ENCODE results near the gene MIDN.

Gene MIDN

GRCh38 chr19:1216756-1217155, 31.6 kb upstream of the MIDN start:
- Mint-ChIP-seq H3K36me3 (no peaks in the 10 kb centered on the region), H3K9me3 (ENCODE audit: low read depth) (no peaks in the 10 kb centered on the region), H3K27ac (no peak overlapping the region), H3K27me3 (no peaks in the 10 kb centered on the region), H3K4me3 (no peak overlapping the region), H3K4me1 (ENCODE audit: low read depth) (peaks cover 14% of the 10 kb centered on the region)

DNA sequence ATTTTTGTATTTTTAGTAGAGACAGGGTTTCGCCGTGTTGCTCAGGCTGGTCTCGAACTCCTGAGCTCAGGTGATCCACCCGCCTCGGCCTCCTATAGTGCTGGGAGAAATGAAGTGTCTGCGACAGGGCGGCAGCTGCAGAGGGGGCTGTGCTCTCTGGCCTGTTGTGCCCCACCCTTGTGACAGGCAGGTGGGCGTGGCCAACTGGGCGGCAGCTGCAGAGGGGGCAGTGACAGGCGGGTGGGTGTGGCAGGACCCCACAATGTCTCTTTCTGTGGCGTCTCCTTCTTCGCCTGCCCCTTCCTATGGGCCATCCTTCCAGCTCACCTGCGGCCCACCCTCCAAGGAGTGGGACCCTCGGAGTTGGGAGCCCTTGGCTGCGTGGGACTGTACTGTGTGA, 31.0 kb upstream of the MIDN start:
- H3K4me1 Mint-ChIP-seq (ENCODE audit: low read depth): peaks cover 13% of the 10 kb centered on the region
- H3K9me3 Mint-ChIP-seq (ENCODE audit: low read depth): no peaks in the 10 kb centered on the region
- H3K27ac Mint-ChIP-seq: no peak overlapping the region
- no peaks in the 10 kb centered on the region for H3K27me3 Mint-ChIP-seq
- no peaks in the 10 kb centered on the region for H3K36me3 Mint-ChIP-seq
- no peak overlapping the region for H3K4me3 Mint-ChIP-seq

DNA sequence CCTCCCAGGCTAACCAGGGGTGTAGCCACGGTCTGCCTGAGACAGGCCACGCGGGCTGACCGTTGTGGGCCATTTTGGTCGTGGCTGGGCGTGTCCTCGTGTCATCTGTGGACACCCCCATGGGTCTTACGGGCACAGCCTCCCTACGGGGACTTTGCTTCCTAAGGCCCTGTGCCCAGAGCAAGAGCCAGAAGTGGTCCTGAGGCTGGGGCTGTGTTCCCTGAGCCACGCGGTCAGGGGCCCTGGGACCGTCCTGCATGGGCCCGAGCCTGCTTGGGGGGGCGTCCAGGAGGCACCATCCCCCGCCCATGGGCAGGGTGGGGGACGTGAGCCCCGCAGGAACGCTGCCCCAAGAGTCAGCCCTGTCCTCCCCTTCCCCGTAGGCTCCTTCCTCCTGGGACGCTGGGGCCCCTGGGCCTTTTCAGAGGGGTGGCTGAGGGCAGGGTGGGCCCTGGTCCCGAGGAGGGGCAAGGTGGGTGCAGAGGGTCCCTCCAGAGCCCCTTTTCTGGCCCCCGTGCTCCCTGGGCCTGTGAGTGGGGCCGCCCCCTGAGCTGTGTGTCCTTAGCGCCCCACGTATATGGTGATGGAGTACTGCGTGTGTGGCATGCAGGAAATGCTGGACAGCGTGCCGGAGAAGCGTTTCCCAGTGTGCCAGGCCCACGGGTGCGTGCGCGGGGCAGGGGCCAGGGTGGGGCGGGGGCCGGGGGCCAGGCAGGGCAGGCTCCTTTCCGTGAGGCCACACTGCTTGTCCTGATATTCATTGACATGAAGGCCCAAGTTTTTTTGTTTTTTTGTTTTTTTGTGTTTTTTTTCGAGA, 29.4 kb upstream of the MIDN start:
- H3K27me3 Mint-ChIP-seq: no peaks in the 10 kb centered on the region
- H3K36me3 Mint-ChIP-seq: no peaks in the 10 kb centered on the region
- no peak overlapping the region for H3K27ac Mint-ChIP-seq
- no peak overlapping the region for H3K4me3 Mint-ChIP-seq
- H3K4me1 Mint-ChIP-seq (ENCODE audit: low read depth): peaks cover 4% of the 10 kb centered on the region
- no peaks in the 10 kb centered on the region for H3K9me3 Mint-ChIP-seq (ENCODE audit: low read depth)

DNA sequence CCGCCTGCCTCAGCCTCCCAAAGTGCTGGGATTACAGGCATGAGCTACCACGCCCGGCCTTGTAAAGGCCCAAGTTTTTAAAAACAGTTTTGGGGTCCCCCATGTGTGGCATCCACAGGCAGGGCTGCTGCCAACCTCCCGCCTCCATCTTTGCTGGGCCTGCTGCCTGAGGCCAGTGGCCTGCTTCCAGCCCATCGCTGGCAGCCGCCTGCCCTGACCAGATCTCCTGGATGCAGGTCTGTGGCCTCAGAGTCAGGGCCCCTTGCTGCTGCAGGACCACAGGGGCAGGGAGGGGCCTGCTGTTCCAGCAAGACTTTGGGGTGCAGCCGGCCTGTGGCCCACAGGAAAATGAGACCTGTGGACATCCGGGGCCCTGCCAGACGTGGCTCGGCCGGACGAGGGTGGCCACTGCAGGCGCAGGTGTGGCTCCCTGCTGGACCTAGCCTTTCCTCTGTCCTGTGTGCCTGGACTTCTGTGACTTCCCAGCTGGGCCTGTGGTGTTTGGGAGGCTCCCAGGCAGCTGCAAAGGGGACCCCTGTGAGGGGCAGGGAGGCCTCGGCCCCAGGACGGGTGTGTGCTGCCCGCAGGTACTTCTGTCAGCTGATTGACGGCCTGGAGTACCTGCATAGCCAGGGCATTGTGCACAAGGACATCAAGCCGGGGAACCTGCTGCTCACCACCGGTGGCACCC, 28.5 kb upstream of the MIDN start:
- Mint-ChIP-seq H3K9me3 (ENCODE audit: low read depth) (no peaks in the 10 kb centered on the region), H3K27me3 (no peaks in the 10 kb centered on the region), H3K4me1 (ENCODE audit: low read depth) (no peaks in the 10 kb centered on the region), H3K27ac (no peak overlapping the region), H3K36me3 (no peaks in the 10 kb centered on the region), H3K4me3 (no peak overlapping the region)

GRCh38 chr19:1220477-1220930, 27.9 kb upstream of the MIDN start:
- no peaks in the 10 kb centered on the region for H3K27me3 Mint-ChIP-seq
- H3K4me3 Mint-ChIP-seq: no peak overlapping the region
- no peaks in the 10 kb centered on the region for H3K36me3 Mint-ChIP-seq
- no peaks in the 10 kb centered on the region for H3K4me1 Mint-ChIP-seq (ENCODE audit: low read depth)
- no peak overlapping the region for H3K27ac Mint-ChIP-seq
- no peaks in the 10 kb centered on the region for H3K9me3 Mint-ChIP-seq (ENCODE audit: low read depth)

DNA sequence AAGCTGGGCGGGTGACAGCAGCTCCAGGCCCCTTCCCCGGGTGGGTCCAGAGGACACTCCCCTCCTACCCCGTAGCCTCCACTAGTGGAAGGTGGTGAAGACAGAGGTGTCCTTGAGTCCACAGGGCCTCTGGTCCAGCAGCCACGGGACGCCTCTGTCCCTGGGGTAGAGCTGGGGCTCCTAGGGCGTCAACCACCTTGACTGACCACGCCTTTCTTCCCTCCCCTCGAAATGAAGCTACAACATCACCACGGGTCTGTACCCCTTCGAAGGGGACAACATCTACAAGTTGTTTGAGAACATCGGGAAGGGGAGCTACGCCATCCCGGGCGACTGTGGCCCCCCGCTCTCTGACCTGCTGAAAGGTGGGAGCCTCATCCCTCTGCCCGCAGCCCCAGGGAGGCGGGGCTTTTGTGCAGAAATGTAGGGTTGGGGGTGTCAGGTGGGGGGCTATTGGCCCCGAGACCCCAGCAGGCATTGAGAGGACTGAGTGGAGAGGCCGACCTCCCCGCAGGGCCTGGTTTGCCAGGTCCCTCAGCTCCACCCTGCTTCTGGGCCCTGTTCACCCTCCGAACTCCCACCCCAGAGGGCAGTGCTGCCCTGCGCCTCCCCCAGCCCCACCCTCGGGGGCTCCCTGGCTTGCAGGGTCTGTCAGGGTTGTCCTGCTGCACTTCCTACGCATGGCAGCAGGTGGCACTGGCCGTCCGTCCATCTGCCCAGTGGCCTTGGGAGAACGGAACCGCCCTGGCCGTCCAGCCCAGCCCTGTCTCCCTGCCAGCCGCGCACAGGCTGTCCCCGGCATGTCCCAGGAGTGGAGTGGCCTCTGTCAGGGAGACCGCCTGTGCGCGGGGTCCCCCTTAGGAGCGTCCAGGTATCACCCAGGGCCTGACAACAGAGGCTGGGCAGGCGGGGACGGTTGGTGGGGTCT, 27.1 kb upstream of the MIDN start:
- Mint-ChIP-seq H3K4me1 (ENCODE audit: low read depth) (no peaks in the 10 kb centered on the region), H3K27me3 (no peaks in the 10 kb centered on the region), H3K27ac (no peak overlapping the region), H3K9me3 (ENCODE audit: low read depth) (no peaks in the 10 kb centered on the region), H3K4me3 (no peak overlapping the region), H3K36me3 (no peaks in the 10 kb centered on the region)

- H3K4me1 Mint-ChIP-seq (ENCODE audit: low read depth): no peaks in the 10 kb centered on the region
- H3K36me3 Mint-ChIP-seq: no peaks in the 10 kb centered on the region
- no peaks in the 10 kb centered on the region for H3K27me3 Mint-ChIP-seq
- no peaks in the 10 kb centered on the region for H3K9me3 Mint-ChIP-seq (ENCODE audit: low read depth)
- no peak overlapping the region for H3K27ac Mint-ChIP-seq
- H3K4me3 Mint-ChIP-seq: no peak overlapping the region
Observed at GRCh38 chr19:1221904-1222255, 26.5 kb upstream of the MIDN start.

DNA sequence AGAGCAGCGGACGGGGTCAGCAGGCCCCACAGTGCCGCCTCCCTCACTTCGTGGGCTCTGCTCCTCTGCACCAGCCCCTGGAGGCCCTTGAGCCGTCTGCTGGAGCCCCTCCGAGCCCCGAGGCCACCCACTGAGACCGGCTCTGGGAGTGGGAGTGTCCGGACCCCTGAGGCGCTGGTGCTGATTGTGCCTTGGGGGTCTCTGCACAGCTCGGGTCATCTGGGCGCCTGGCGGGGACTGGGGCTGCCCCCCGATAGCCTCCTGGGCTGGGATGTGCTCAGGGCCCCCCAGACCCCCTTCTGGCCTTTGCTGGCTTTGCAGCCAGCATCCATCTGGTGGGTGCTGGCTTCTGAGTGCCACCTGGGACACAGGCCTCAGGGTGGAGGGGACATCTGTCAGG, 26.0 kb upstream of the MIDN start:
- H3K27me3 Mint-ChIP-seq: no peaks in the 10 kb centered on the region
- no peaks in the 10 kb centered on the region for H3K9me3 Mint-ChIP-seq (ENCODE audit: low read depth)
- no peak overlapping the region for H3K27ac Mint-ChIP-seq
- no peak overlapping the region for H3K4me3 Mint-ChIP-seq
- no peaks in the 10 kb centered on the region for H3K4me1 Mint-ChIP-seq (ENCODE audit: low read depth)
- no peaks in the 10 kb centered on the region for H3K36me3 Mint-ChIP-seq

GRCh38 chr19:1223018-1223855, 25.1 kb upstream of the MIDN start:
- H3K27me3 Mint-ChIP-seq: no peaks in the 10 kb centered on the region
- H3K36me3 Mint-ChIP-seq: no peaks in the 10 kb centered on the region
- H3K4me1 Mint-ChIP-seq (ENCODE audit: low read depth): no peaks in the 10 kb centered on the region
- no peaks in the 10 kb centered on the region for H3K9me3 Mint-ChIP-seq (ENCODE audit: low read depth)
- H3K4me3 Mint-ChIP-seq: no peak overlapping the region
- no peak overlapping the region for H3K27ac Mint-ChIP-seq

DNA sequence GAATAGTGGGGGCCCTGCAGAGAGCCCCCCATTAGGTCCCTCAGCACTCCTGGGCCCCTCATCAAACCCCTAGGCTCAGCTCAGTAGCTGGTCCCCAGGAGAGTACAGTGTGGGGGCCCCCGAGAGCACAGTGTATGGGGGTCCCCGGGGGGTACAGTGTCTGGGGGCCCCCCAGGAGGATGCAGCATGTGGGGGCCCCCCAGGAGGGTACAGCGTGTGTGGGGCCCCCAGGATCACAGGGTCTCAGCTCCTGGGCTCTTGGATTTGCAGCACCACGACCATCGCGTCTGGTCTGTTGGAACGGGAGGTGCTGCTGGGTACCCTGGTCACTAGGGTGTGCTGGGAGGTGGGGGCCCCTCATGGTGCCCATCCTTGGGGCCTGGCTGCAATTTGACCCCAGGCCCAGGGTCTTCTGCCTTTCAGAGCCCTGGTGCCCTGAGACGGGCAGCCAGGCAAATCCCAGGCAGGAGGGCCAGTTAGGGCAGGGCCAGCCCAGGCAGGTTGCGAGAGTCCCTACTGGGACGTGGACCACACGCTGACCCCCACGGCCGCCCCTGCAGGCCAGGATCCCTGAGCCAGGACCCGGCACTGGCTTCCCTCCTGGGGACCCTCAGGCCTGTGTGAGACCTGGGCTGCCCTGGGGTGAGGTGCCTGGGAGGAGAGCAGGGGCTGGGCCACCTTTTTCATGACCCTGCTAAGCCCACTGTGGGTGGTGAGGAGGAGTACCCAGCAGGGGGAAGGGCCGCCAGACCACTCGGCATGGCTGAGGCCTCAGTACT, 24.1 kb upstream of the MIDN start:
- Mint-ChIP-seq H3K4me1 (ENCODE audit: low read depth) (no peaks in the 10 kb centered on the region), H3K4me3 (no peak overlapping the region), H3K9me3 (ENCODE audit: low read depth) (no peaks in the 10 kb centered on the region), H3K27me3 (no peaks in the 10 kb centered on the region), H3K27ac (no peak overlapping the region), H3K36me3 (no peaks in the 10 kb centered on the region)

- Mint-ChIP-seq H3K27me3 (no peaks in the 10 kb centered on the region), H3K4me1 (ENCODE audit: low read depth) (no peaks in the 10 kb centered on the region), H3K4me3 (no peak overlapping the region), H3K27ac (no peak overlapping the region), H3K9me3 (ENCODE audit: low read depth) (no peaks in the 10 kb centered on the region), H3K36me3 (no peaks in the 10 kb centered on the region)
Observed at GRCh38 chr19:1224847-1225246, 23.5 kb upstream of the MIDN start.

DNA sequence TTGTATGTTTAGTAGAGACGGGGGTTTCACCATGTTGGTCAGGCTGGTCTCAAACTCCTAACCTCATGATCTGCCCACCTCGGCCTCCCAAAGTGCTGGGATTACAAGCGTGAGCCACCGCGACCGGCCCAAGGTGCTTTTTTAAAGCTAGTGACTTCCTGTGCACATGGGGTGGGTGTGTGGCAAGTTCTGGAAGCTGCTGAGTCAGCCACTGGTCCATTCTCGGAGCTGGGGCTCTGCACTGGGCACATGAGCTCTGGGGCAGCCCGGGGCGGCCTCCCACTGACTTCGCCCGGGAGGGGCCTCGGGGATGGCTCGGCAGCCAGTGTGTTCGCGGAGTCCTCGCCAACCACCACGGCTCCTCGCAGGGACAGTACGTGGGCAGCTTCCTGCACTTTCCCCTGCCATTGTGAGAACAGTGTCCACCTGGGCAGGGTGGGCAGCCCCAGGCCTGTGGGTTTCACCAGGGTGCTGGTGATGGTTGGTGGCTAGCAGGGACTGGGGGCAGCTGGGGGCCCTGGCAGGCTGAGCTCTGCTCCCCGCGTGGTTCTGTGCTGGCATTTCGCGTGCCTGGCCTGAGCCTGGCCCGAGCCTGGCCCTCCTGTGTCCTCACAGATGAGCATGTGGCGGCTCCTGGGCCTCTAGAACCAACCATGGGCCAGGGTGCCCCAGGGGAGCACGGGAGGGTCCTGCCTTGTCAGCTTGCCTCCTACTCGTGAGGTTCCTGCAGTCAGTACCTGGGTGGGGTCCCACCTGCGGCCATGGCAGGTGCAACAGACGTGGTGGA, 22.8 kb upstream of the MIDN start:
- Mint-ChIP-seq H3K27ac (no peak overlapping the region), H3K27me3 (no peaks in the 10 kb centered on the region), H3K4me3 (no peak overlapping the region), H3K9me3 (ENCODE audit: low read depth) (no peaks in the 10 kb centered on the region), H3K4me1 (ENCODE audit: low read depth) (no peaks in the 10 kb centered on the region), H3K36me3 (no peaks in the 10 kb centered on the region)

DNA sequence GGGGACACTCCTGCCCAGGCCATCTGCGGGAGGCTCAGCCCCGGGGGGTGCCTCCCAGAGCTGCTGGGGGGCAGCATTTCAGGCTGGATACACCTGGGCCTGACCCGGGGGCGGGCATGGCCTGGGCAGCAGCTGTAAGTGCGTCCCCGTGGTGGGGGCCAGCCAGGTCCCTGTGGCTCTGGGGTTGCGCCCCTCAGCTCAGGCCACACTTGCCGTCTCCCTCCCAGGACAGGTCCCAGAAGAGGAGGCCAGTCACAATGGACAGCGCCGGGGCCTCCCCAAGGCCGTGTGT, 22.2 kb upstream of the MIDN start:
- no peak overlapping the region for H3K27ac Mint-ChIP-seq
- H3K4me1 Mint-ChIP-seq (ENCODE audit: low read depth): no peaks in the 10 kb centered on the region
- H3K27me3 Mint-ChIP-seq: no peaks in the 10 kb centered on the region
- H3K4me3 Mint-ChIP-seq: no peak overlapping the region
- no peaks in the 10 kb centered on the region for H3K36me3 Mint-ChIP-seq
- H3K9me3 Mint-ChIP-seq (ENCODE audit: low read depth): no peaks in the 10 kb centered on the region

Measured in activated naive CD8-positive, alpha-beta T cell (primary cell).